Measurements from ENCODE around the gene RSL24D1. TPM values are rescaled to one million over a fixed set of nuclear protein-coding genes. Genes with fewer than 3 reads are reported as not detected.

Gene RSL24D1
- total RNA-seq, 1 experiment from 2014 or later = 111 TPM

DNA sequence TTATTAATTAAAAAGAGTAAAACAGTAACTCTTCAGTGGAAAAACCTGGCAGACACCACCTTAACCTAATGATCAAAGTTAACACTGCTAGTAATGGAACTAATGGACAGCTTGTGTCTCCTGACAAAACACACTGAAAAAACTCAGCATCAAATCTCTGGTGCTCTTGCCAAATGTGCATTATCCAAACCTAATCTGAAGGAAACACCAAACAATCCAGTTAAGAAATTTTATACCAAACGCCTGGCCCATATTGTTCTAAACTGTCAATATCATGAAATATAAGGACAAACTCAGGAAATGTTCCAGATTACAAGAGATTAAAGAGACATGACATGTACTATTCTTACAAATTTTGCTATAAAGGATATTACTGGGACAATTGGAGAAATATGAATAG, 10.4 kb downstream of the RSL24D1 start:
- no peaks in the 10 kb centered on the region for H3K27me3 ChIP-seq (replicated peaks; ENCODE audit: insufficient read depth, low read depth, low read length, poor library complexity)
- H3K36me3 ChIP-seq (ENCODE audit: insufficient read depth, low read length, poor library complexity, severe bottlenecking) = peaks cover 74% of the 10 kb centered on the region
- CTCF ChIA-PET = no interaction called here
- no peaks in the 10 kb centered on the region for H3K4me1 ChIP-seq (ENCODE audit: insufficient read depth, low read length, poor library complexity, severe bottlenecking)
- peak overlapping the region; percentile 7 for H3K27ac ChIP-seq (ENCODE audit: low read depth, low read length, poor library complexity, severe bottlenecking)
- no peak for TF ChIP-seq EZH2 (IDR thresholded peaks at IDR 0.05; ENCODE audit: borderline replicate concordance, low read depth, low read length, poor library complexity, severe bottlenecking)
- TF ChIP-seq, protein P1, sequence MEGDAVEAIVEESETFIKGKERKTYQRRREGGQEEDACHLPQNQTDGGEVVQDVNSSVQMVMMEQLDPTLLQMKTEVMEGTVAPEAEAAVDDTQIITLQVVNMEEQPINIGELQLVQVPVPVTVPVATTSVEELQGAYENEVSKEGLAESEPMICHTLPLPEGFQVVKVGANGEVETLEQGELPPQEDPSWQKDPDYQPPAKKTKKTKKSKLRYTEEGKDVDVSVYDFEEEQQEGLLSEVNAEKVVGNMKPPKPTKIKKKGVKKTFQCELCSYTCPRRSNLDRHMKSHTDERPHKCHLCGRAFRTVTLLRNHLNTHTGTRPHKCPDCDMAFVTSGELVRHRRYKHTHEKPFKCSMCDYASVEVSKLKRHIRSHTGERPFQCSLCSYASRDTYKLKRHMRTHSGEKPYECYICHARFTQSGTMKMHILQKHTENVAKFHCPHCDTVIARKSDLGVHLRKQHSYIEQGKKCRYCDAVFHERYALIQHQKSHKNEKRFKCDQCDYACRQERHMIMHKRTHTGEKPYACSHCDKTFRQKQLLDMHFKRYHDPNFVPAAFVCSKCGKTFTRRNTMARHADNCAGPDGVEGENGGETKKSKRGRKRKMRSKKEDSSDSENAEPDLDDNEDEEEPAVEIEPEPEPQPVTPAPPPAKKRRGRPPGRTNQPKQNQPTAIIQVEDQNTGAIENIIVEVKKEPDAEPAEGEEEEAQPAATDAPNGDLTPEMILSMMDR (conservative IDR thresholded peaks at IDR 0.05; ENCODE audit: low read depth, low read length) = no peak
- no peak overlapping the region for H3K4me3 ChIP-seq (ENCODE audit: low read depth, low read length, poor library complexity, severe bottlenecking)
- DNase-seq (ENCODE audit: low spot score) = no peak
- POLR2A ChIA-PET (ENCODE audit: low non-redundant PET) = no interaction called here
- H3K9me3 ChIP-seq (ENCODE audit: low read depth, low read length, poor library complexity, severe bottlenecking) = no peaks in the 10 kb centered on the region
- BruUV-seq (replicated peaks) = no TSS peak
- intact Hi-C loops (cut with micrococcal nuclease; ENCODE audit: unreplicated experiment) = no loop called here

GRCh38 chr15:55183679-55184078, 13.1 kb downstream of the RSL24D1 start:
- CTCF ChIA-PET = no interaction called here
- BruUV-seq (replicated peaks) = no TSS peak
- H3K4me1 ChIP-seq (ENCODE audit: insufficient read depth, low read length, poor library complexity, severe bottlenecking) = no peaks in the 10 kb centered on the region

GRCh38 chr15:55179141-55179540, 17.6 kb downstream of the RSL24D1 start:
- DNase-seq (ENCODE audit: low spot score) = no peak
- ChIA-PET CTCF (no interaction called here), POLR2A (ENCODE audit: low non-redundant PET) (no interaction called here)
- Histone ChIP-seq H3K27ac (ENCODE audit: low read depth, low read length, poor library complexity, severe bottlenecking) (no peak overlapping the region), H3K36me3 (ENCODE audit: insufficient read depth, low read length, poor library complexity, severe bottlenecking) (peaks cover 47% of the 10 kb centered on the region), H3K4me3 (ENCODE audit: low read depth, low read length, poor library complexity, severe bottlenecking) (no peak overlapping the region), H3K9me3 (ENCODE audit: low read depth, low read length, poor library complexity, severe bottlenecking) (no peaks in the 10 kb centered on the region), H3K4me1 (ENCODE audit: insufficient read depth, low read length, poor library complexity, severe bottlenecking) (no peaks in the 10 kb centered on the region), H3K27me3 (replicated peaks; ENCODE audit: insufficient read depth, low read depth, low read length, poor library complexity) (no peaks in the 10 kb centered on the region)
- no peak for TF ChIP-seq EZH2 (IDR thresholded peaks at IDR 0.05; ENCODE audit: borderline replicate concordance, low read depth, low read length, poor library complexity, severe bottlenecking)
- TF ChIP-seq, protein P1 (conservative IDR thresholded peaks at IDR 0.05; ENCODE audit: low read depth, low read length) = no peak
- intact Hi-C loops (cut with micrococcal nuclease; ENCODE audit: unreplicated experiment) = no loop called here
- no TSS peak for BruUV-seq (replicated peaks)

More at GRCh38 chr15:55183679-55184078, 13.1 kb downstream of the RSL24D1 start:
- H3K4me3 ChIP-seq (ENCODE audit: low read depth, low read length, poor library complexity, severe bottlenecking) = no peak overlapping the region
- DNase-seq (ENCODE audit: low spot score) = no peak
- no peak overlapping the region for H3K27ac ChIP-seq (ENCODE audit: low read depth, low read length, poor library complexity, severe bottlenecking)
- POLR2A ChIA-PET (ENCODE audit: low non-redundant PET) = interaction anchor here (0.7 kb wide), 1 partner anchor 13 kb away, joined by 3 read pairs; the partner anchor contains the start of gene RSL24D1
- no peaks in the 10 kb centered on the region for H3K9me3 ChIP-seq (ENCODE audit: low read depth, low read length, poor library complexity, severe bottlenecking)
- peaks cover 70% of the 10 kb centered on the region for H3K36me3 ChIP-seq (ENCODE audit: insufficient read depth, low read length, poor library complexity, severe bottlenecking)
- H3K27me3 ChIP-seq (replicated peaks; ENCODE audit: insufficient read depth, low read depth, low read length, poor library complexity) = no peaks in the 10 kb centered on the region
- intact Hi-C loops (cut with micrococcal nuclease; ENCODE audit: unreplicated experiment) = no loop called here
- TF ChIP-seq EZH2 (IDR thresholded peaks at IDR 0.05; ENCODE audit: borderline replicate concordance, low read depth, low read length, poor library complexity, severe bottlenecking) = no peak
- TF ChIP-seq, protein P1 (conservative IDR thresholded peaks at IDR 0.05; ENCODE audit: low read depth, low read length) = no peak

Data from A673 (cell line).